Ammon's horn (tissue), 1 donor: ENCODE measurements around the gene TAS2R20.
A peak's percentile ranks its signal among the peaks of the same experiment; 100 is the strongest.
"Not testable (repeated sequence)": the region's sequence is repeated elsewhere in the genome, so short reads cannot be mapped to it uniquely, and the experiment has no call there.

Experiments used
- DNase-seq: peaks from one replicate; pipeline ENCODE4 v3.0.0-alpha.2; 2016; ENCODE audit warnings: low spot score

The TAS2R20 gene

GRCh38 chr12:10998204-10998603 lies at the start of gene TAS2R20:
TSS of gene TAS2R20 (minus strand) at chr12:10998304. CDS start at chr12:10997875, 429 bp downstream.
- DNase-seq = no peak

GRCh38 chr12:11041366-11041765 lies 43.3 kb upstream of the TAS2R20 start:
- DNase-seq = not testable (repeated sequence)

GRCh38 chr12:11040162-11040561 lies 42.1 kb upstream of the TAS2R20 start:
- no peak for DNase-seq

GRCh38 chr12:11039171-11039570 lies 41.1 kb upstream of the TAS2R20 start:
- no peak for DNase-seq

GRCh38 chr12:11033959-11034358 lies 35.9 kb upstream of the TAS2R20 start:
- DNase-seq = not testable (repeated sequence)

- DNase-seq = no peak
Measured at GRCh38 chr12:11031307-11031706, 33.2 kb upstream of the TAS2R20 start, which contains the start of gene TAS2R31. TSS of gene TAS2R31 (minus strand) at chr12:11031407. CDS start at chr12:11031335, 72 bp downstream.

- no peak for DNase-seq
Measured at GRCh38 chr12:11026118-11026517, 28.0 kb upstream of the TAS2R20 start.

- DNase-seq = no peak
Measured at GRCh38 chr12:11023387-11023786, 25.3 kb upstream of the TAS2R20 start.

- DNase-seq = no peak
Measured at GRCh38 chr12:11022520-11022919, 24.4 kb upstream of the TAS2R20 start, which contains the start of gene TAS2R19. TSS of gene TAS2R19 (minus strand) at chr12:11022620. CDS start at chr12:11022571, 49 bp downstream.

GRCh38 chr12:11016937-11017336 lies 18.8 kb upstream of the TAS2R20 start:
- DNase-seq = peak; percentile 73

- no peak for DNase-seq
Measured at GRCh38 chr12:11015775-11016430, 17.8 kb upstream of the TAS2R20 start.

- DNase-seq = no peak
Measured at GRCh38 chr12:11014234-11014633, 16.1 kb upstream of the TAS2R20 start.

GRCh38 chr12:11007608-11008007 lies 9.5 kb upstream of the TAS2R20 start:
- no peak for DNase-seq

- DNase-seq = no peak
Measured at GRCh38 chr12:10994307-10994706, 3.8 kb downstream of the TAS2R20 start.

GRCh38 chr12:10989107-10989506 lies 9.0 kb downstream of the TAS2R20 start:
- no peak for DNase-seq

GRCh38 chr12:10986812-10987211 lies 11.3 kb downstream of the TAS2R20 start, which contains the start of gene TAS2R50:
TSS of gene TAS2R50 (minus strand) at chr12:10986912. CDS start at chr12:10986860, 52 bp downstream.
- no peak for DNase-seq

GRCh38 chr12:10982244-10982643 lies 15.9 kb downstream of the TAS2R20 start:
- no peak for DNase-seq

GRCh38 chr12:10974965-10975364 lies 23.1 kb downstream of the TAS2R20 start:
- no peak for DNase-seq

- DNase-seq = no peak
Measured at GRCh38 chr12:10968765-10969456, 29.2 kb downstream of the TAS2R20 start.

GRCh38 chr12:10967409-10967808 lies 30.7 kb downstream of the TAS2R20 start:
- DNase-seq = no peak

- DNase-seq = no peak
Measured at GRCh38 chr12:10966314-10966713, 31.8 kb downstream of the TAS2R20 start.

GRCh38 chr12:10965476-10965875 lies 32.6 kb downstream of the TAS2R20 start:
- no peak for DNase-seq

GRCh38 chr12:10960211-10960610 lies 37.9 kb downstream of the TAS2R20 start:
- no peak for DNase-seq
